Stimulated activated CD4-positive, alpha-beta T cell treated with anti-CD3 and anti-CD28 coated beads, Interleukin-4, amount 100 ng/mL, for 1 hour (primary cell): ENCODE data around the gene TPPP.
A peak's percentile ranks its signal among the peaks of the same experiment; 100 is the strongest.

Source experiments
- DNase-seq: peaks from one replicate; pipeline ENCODE4 v3.0.0-alpha.2; 2020

Gene TPPP

DNA sequence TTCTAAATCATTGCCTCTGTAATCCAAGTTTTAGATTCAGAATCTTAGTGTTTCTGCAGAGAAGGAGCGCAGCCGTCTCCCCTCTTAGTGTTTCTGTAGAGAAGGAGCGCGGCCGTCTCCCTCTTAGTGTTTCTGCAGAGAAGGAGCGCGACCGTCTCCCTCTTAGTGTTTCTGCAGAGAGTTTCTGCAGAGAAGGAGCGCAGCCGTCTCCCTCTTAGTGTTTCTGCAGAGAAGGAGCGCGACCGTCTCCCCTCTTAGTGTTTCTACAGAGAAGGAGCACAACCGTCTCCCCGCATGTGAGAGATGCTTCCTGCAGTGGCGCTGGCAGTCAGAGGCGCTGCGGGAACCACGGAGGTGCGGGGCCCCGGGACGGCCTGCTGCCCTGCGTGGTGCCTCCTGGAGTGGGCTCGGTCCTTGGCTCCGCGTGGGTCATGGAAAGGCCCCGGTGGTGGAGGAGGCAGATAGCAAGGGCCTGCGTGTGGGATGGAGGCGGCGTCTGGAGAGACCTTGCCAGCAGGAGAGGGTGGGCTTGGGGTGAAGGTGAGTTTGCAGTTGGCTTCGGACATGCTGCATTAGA lies 70.1 kb downstream of the TPPP start:
- DNase-seq, result no peak

DNA sequence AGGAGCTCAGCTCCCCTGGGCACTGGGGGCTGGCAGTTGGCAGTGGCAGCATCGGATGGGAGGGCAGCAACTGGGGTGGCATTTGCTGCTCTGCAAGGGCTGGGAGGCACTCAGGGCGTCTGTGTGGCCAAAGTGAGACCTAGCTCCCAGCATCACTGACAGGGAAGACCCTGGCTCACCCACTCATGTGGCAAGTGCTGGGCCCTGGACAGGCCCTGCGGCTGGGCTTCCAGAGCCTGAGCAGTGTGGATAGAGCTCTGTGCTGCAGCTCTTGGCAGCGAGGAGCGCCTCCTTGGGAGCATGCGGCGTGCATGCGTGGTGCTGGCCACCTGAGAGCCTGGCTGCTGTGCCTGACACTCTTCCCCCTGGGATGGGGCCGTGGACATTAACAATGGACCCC lies 70.8 kb downstream of the TPPP start:
- DNase-seq, result peak; percentile 1

- peak; percentile 0 for DNase-seq
These were observed 71.8 kb downstream of the TPPP start for GRCh38 chr5:621341-621761.

- DNase-seq, result no peak
These were observed 72.5 kb downstream of the TPPP start for GRCh38 chr5:620586-621180.

GRCh38 chr5:620152-620551 lies 73.0 kb downstream of the TPPP start:
- DNase-seq, result no peak

DNA sequence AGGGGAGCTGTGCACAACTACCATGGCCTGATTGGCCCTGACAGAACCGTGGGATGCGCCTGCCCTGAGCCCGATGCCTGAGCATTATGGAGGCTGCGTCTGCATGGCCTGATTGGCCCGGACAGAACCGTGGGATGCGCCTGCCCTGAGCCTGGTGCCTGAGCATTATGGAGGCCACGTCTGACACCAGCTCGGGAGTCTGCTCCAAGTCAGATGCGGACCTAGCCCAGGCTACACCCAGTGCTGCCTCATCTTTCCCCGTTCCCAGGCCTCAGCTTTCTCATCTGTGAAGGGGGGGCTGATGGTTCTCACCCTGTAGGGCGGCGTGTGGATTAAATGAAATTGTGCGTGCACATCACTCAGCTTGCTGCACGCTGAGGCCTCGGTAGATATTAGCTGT lies 73.7 kb downstream of the TPPP start:
- no peak for DNase-seq

DNA sequence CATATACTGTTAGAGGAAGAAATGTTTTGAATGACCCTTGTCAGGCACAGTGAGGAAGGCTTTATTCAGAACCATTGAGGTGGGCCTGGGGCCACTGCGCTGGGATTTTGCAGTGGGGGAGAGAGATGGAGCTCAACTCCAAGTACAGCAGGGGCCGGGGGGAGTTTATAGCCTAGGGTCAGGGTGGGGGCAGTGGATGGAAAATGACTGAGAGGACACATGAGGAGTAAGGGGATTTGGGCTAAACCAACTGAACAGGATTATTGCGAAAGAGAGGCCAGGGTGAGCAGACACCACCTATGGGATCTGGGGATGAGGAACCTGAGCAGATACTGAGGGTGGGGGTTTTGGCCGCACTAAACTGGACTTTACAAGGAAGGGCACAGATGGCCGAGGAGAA lies 74.7 kb downstream of the TPPP start:
- DNase-seq, result no peak

- DNase-seq, result no peak
These were observed 75.3 kb downstream of the TPPP start for GRCh38 chr5:617896-618295.

GRCh38 chr5:616484-617039 lies 76.6 kb downstream of the TPPP start:
- no peak for DNase-seq

- no peak for DNase-seq
These were observed 80.4 kb downstream of the TPPP start for GRCh38 chr5:612498-613424.

GRCh38 chr5:611731-612486 lies 81.2 kb downstream of the TPPP start, which contains the start of gene CEP72:
TSS of gene CEP72 (plus strand) at chr5:612340. CDS start at chr5:612362, 22 bp downstream.
- peak; percentile 95 for DNase-seq

GRCh38 chr5:610744-611730 lies 82.1 kb downstream of the TPPP start:
- DNase-seq, result no peak

DNA sequence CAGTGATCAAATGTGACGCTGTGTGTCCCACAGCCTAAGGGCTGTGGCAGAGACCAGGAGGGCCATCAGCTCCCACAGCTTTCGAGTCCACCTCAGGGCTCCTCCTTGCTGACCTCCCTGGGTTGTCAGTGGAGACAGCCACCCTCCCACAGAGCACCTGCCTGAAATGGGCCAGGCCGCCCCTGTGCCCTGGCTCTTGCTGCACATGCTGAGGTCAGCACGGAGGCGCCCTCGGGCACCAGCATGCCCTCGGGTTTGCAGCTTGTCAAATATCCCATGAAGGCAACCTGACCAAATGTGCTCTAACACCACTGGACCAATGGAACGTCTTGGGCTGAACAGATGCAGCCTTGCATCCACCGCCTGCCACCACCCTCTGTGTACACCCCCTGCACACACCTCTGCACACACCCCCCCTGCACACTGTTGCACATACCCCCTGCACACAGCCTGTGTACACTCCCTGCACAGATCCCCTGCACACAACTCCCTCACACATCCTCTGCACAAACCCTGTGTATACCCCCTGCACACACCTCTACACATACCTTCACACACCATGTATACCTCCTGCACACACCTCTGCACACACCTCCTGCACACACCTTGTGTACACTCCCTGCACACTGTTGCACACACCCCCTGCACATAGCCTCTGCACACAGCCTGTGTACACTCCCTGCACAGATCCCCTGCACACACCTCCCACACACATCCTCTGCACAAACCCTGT lies 83.0 kb downstream of the TPPP start:
- DNase-seq, result no peak
